HEK293T (cell line): ENCODE data around the gene SEL1L.

ENCODE experiments used
- CTCF ChIA-PET: fragments of 350-600 bp; formaldehyde crosslinking; extraction: SDS; loops from one replicate; lab custom pipeline; 2021; ENCODE audit warnings: antibody characterized with exemption, inconsistent platforms; lab: Yijun Ruan, JAX
- POLR2A ChIA-PET: fragments of 350-600 bp; formaldehyde crosslinking; extraction: SDS; loops from one replicate; lab custom pipeline; 2020; ENCODE audit warnings: antibody characterized with exemption, inconsistent platforms; lab: Yijun Ruan, JAX
- DNase-seq: peaks from one replicate; pipeline ENCODE4 v3.0.0; 2012; ENCODE audit warnings: mixed read lengths; ENCODE audit errors: extremely low spot score
- ARNT ChIP-seq: fragments of 450-650 bp; IDR thresholded peaks from 2 replicates; pipeline ENCODE4 v1.6.1; 2017; ENCODE audit warnings: mild to moderate bottlenecking
- BHLHE40 ChIP-seq: fragments of 450-650 bp; IDR thresholded peaks from 2 replicates; pipeline ENCODE4 v1.6.1; 2016; ENCODE audit warnings: mild to moderate bottlenecking, moderate library complexity, borderline replicate concordance
- CTBP1 ChIP-seq: fragments of 450-650 bp; IDR thresholded peaks from 2 replicates; pipeline ENCODE4 v1.6.1; 2016; ENCODE audit warnings: borderline replicate concordance
- ELF4 ChIP-seq: fragments of 450-650 bp; IDR thresholded peaks from 2 replicates; pipeline ENCODE4 v1.6.1; 2017; ENCODE audit warnings: antibody characterized with exemption
- FOXA1 ChIP-seq: fragments of 450-650 bp; IDR thresholded peaks from 2 replicates; pipeline ENCODE4 v1.6.1; 2016; ENCODE audit warnings: mild to moderate bottlenecking
- FOXK2 ChIP-seq: fragments of 450-650 bp; IDR thresholded peaks from 2 replicates; pipeline ENCODE4 v1.6.1; 2016; ENCODE audit warnings: mild to moderate bottlenecking
- FOXM1 ChIP-seq: fragments of 450-650 bp; IDR thresholded peaks from 2 replicates; pipeline ENCODE4 v1.6.1; 2017; ENCODE audit warnings: mild to moderate bottlenecking, borderline replicate concordance
- HDGF ChIP-seq: fragments of 450-650 bp; IDR thresholded peaks from 2 replicates; pipeline ENCODE4 v1.6.1; 2017; ENCODE audit warnings: antibody characterized with exemption, borderline replicate concordance
- L3MBTL2 ChIP-seq: fragments of 450-650 bp; conservative IDR thresholded peaks from 2 replicates; pipeline ENCODE4 v1.6.1; 2016; ENCODE audit warnings: mild to moderate bottlenecking
- LEF1 ChIP-seq: fragments of 450-650 bp; IDR thresholded peaks from 2 replicates; pipeline ENCODE4 v1.6.1; 2017; ENCODE audit warnings: mild to moderate bottlenecking, borderline replicate concordance
- NFRKB ChIP-seq: fragments of 450-650 bp; IDR thresholded peaks from 2 replicates; pipeline ENCODE4 v1.6.1; 2016; ENCODE audit warnings: mild to moderate bottlenecking, moderate library complexity
- SP1 ChIP-seq: fragments of 450-650 bp; IDR thresholded peaks from 2 replicates; pipeline ENCODE4 v1.6.1; 2017
- SUZ12 ChIP-seq: fragments of 450-650 bp; IDR thresholded peaks from 2 replicates; pipeline ENCODE4 v1.6.1; 2016; ENCODE audit warnings: mild to moderate bottlenecking
- TARDBP ChIP-seq: fragments of 450-650 bp; IDR thresholded peaks from 2 replicates; pipeline ENCODE4 v1.6.1; 2016
- ZNF384 ChIP-seq: fragments of 450-650 bp; IDR thresholded peaks from 2 replicates; pipeline ENCODE4 v1.6.1; 2016
- TF ChIP-seq, protein P1 (sequence below): fragments of 450-650 bp; IDR thresholded peaks from 2 replicates; pipeline ENCODE4 v1.6.1; 2016

SEL1L gene

DNA sequence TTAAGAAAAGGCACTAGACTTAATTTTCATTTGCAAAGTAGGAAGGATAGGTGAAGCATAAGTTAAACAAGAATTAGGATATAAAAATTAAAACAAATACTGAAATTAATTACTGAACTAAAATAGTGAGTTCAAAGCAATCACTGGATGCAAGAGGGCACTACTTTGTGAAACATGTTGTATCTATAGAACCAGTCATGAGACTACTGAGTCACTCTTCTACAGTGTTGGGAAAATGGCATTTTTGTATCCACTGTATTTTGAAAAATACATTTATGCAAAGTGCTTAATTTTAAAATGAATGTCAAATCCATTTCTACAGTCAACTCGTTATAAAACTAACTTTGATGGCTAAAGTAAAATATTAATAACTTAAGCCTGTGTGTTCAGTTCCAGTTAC, 47.9 kb downstream of the SEL1L start:
- ChIA-PET POLR2A (no interaction called here), CTCF (no interaction called here)
- DNase-seq = no peak
- no peak for TF ChIP-seq TARDBP
- no peak for TF ChIP-seq FOXA1
- TF ChIP-seq L3MBTL2 = no peak
- TF ChIP-seq SUZ12 = no peak
- no peak for TF ChIP-seq ARNT
- TF ChIP-seq, protein P1, sequence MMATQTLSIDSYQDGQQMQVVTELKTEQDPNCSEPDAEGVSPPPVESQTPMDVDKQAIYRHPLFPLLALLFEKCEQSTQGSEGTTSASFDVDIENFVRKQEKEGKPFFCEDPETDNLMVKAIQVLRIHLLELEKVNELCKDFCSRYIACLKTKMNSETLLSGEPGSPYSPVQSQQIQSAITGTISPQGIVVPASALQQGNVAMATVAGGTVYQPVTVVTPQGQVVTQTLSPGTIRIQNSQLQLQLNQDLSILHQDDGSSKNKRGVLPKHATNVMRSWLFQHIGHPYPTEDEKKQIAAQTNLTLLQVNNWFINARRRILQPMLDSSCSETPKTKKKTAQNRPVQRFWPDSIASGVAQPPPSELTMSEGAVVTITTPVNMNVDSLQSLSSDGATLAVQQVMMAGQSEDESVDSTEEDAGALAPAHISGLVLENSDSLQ = no peak
- no peak for TF ChIP-seq HDGF
- no peak for TF ChIP-seq ZNF384
- TF ChIP-seq FOXM1 = no peak
- TF ChIP-seq NFRKB = no peak
- TF ChIP-seq FOXK2 = no peak

DNA sequence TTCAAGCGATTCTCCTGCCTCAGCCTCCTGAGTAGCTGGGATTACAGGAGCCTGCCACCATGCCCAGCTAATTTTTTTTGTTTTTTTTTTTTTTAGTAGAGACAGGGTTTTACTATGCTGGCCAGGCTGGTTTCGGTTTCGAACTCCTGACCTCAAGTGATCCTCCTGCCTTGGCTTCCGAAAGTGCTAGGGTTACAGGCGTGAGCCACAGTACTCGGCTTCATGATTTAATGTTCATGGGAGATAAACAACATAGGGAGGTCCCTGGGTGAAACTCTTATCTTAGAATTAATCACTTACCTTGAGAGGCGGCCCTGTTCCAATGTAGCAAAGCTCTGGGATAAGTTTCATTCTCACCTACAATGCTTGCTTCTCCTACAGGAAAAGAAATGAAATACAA, 48.3 kb downstream of the SEL1L start:
- CTCF ChIA-PET = no interaction called here
- POLR2A ChIA-PET = no interaction called here
- TF ChIP-seq FOXA1 = no peak
- TF ChIP-seq FOXM1 = no peak
- no peak for DNase-seq

DNA sequence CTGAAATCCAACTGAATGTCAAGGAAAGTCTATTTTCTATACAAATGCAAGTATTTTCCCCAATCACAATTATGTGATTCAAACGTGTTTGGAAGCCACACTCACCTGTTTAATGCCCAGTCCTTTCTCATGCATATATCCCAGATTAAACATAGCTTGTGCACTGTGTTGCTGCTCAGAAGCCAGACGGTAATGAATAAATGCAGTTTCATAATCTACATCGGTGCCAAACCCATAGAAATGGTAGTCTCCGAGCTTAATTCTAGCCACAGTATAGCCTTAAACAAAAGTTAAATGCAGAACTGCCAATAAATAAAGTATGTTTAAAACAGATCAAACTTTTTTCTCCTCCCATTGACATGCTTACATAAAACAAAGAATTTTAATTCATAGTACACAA, 49.5 kb downstream of the SEL1L start:
- CTCF ChIA-PET = no interaction called here
- POLR2A ChIA-PET = no interaction called here
- no peak for DNase-seq
- TF ChIP-seq, protein P1 = no peak

DNA sequence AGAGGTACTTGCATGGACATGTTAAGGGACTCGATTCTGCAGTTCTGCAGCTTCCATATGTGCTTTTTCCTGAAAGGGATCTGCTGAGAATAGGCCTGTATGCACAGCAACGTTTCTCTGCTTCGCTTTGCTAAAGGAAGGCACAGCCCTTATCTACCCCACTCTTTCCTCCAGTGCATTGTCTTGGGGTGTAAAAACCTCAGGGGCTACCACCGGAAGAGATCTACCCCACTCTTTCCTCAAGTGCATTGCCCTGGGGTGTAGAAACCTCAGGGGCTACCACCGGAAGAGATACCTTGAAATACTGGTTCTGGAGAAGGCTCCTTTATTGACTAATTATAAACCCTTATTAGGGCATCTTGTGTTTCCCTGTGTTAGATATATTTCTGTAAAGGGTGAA, 52.9 kb downstream of the SEL1L start:
- no peak for DNase-seq
- POLR2A ChIA-PET = no interaction called here
- TF ChIP-seq BHLHE40 = no peak
- CTCF ChIA-PET = no interaction called here

DNA sequence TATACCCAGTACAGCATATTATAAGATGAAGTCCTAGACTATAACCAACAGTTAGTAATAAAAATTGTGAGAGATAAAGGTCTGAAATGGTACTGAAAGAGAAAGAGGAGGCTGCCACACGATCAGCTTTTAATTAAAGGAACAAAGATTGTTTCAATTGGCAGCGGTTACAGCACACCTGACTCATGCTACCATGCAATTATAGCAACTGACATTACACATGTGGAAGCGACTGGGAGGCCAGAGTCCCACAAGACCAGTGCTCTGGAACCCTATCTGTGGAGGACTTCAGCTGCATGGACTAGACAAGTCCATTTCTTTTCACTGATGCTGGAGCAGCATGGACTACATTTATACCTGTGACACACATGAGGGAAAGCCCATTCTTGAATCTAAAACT, 55.2 kb downstream of the SEL1L start:
- CTCF ChIA-PET = no interaction called here
- no peak for TF ChIP-seq FOXA1
- TF ChIP-seq HDGF = no peak
- TF ChIP-seq, protein P1 = no peak
- no peak for TF ChIP-seq TARDBP
- no peak for TF ChIP-seq FOXK2
- TF ChIP-seq BHLHE40 = no peak
- TF ChIP-seq SUZ12 = no peak
- no peak for TF ChIP-seq ELF4
- no peak for TF ChIP-seq ZNF384
- TF ChIP-seq NFRKB = no peak
- TF ChIP-seq ARNT = no peak
- TF ChIP-seq L3MBTL2 = no peak
- TF ChIP-seq SP1 = no peak
- TF ChIP-seq LEF1 = no peak
- TF ChIP-seq CTBP1 = no peak
- TF ChIP-seq FOXM1 = no peak
- no peak for DNase-seq
- POLR2A ChIA-PET = no interaction called here

DNA sequence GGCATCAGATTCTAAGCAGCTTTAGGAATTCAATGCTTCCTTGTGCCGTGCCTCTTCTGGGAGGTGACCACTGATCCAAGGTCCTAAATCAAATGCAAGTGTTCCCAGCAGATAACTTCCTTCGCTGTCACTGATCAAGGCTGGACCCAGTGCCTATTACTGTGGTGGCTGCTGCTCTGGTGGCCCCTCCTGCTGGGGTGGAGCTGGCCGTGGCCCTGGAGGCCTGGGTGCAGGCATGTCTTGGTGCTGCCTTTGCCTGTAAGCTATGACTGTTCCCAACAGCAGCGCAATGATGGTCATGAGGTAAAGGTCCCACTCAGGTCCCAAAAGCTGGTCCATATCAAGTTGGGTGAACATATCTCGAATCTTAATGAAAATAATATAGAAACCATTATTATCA, 56.8 kb downstream of the SEL1L start:
- TF ChIP-seq L3MBTL2 = no peak
- TF ChIP-seq SP1 = no peak
- no peak for TF ChIP-seq ARNT
- no peak for TF ChIP-seq CTBP1
- TF ChIP-seq ZNF384 = no peak
- TF ChIP-seq LEF1 = no peak
- TF ChIP-seq NFRKB = no peak
- TF ChIP-seq FOXK2 = no peak
- TF ChIP-seq BHLHE40 = no peak
- no peak for TF ChIP-seq HDGF
- no peak for TF ChIP-seq FOXM1
- TF ChIP-seq, protein P1 = no peak
- TF ChIP-seq FOXA1 = no peak
- TF ChIP-seq ELF4 = no peak
- no peak for TF ChIP-seq SUZ12
- no peak for TF ChIP-seq TARDBP
- CTCF ChIA-PET = interaction anchor here (0.7 kb wide), 1 partner anchor 510 kb away, joined by 3 read pairs; no protein-coding TSS in a partner anchor
- POLR2A ChIA-PET = no interaction called here
- DNase-seq = no peak

DNA sequence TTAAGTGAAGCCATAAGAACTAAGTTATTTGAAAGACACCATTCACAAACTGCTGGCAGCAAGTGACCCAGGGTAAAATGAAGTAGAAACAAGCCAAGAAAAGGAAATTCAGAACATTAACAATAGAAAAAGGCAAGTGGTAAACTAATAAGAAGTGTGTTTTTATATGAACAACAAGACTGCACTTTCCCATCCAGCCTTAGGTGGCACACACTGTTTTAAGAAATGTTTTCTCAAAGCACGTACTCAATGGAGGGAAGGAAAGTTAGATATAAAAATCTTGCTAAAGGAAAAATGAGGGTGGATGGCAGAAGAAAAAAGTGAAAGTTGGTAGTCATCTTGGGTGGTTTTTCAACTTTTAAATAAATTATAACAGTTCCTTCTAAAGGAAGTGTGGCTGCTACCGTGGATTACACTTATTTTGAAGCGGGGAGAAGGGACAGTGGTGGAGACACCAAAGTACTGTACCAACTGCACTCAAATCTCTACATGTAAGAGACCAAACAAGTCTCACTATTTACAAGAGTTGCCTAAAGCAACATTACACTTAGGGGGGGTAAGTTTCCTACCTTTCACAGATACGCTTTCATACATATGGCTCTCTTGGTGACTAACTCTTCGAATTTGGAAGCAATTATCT, 58.8 kb downstream of the SEL1L start:
- ChIA-PET POLR2A (no interaction called here), CTCF (interaction anchor here (1.6 kb wide), 1 partner anchor 10 kb away, joined by 5 read pairs; no protein-coding TSS in a partner anchor)
- TF ChIP-seq FOXA1 (no peak), BHLHE40 (no peak), CTBP1 (no peak), FOXM1 (no peak), HDGF (no peak), SP1 (no peak), TARDBP (no peak), ARNT (no peak), LEF1 (no peak), NFRKB (no peak), SUZ12 (no peak), L3MBTL2 (no peak), FOXK2 (no peak), ZNF384 (no peak), ELF4 (no peak)
- TF ChIP-seq, protein P1 = no peak

More for the DNA sequence above, 58.8 kb downstream of the SEL1L start:
- DNase-seq = no peak
